ENCODE results near the gene CD19. TPM values are rescaled to one million over a fixed set of nuclear protein-coding genes. Genes with fewer than 3 reads are reported as not detected.

CD19 gene
- polyA plus RNA-seq, 1 donor from 2014 or later, result not detected

DNA sequence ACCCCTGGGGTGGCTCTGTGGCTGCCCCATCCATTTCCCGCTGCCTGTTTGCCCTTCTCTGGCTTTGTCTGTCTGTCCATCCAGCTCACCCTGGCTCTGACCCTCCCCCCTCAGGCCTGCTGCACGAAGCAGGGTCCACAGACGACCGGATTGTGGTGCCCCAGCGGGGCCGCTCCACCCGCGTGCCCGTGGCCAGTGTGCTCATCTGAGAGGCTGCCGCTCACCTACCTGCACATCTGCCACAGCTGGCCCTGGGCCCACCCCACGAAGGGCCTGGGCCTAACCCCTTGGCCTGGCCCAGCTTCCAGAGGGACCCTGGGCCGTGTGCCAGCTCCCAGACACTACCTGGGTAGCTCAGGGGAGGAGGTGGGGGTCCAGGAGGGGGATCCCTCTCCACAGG lies 52.3 kb downstream of the CD19 start:
- Histone ChIP-seq H3K9me3 (ENCODE audit: low read length) (no peaks in the 10 kb centered on the region), H3K27ac (ENCODE audit: low read length) (no peak overlapping the region), H3F3A (ENCODE audit: insufficient read depth, low read length, poor library complexity, severe bottlenecking) (no peaks in the 10 kb centered on the region), H2AFZ (ENCODE audit: low read depth, low read length) (no peak overlapping the region), H3K79me2 (replicated peaks; ENCODE audit: insufficient read depth, low read length) (no peaks in the 10 kb centered on the region), H3K36me3 (ENCODE audit: insufficient read depth, low read length) (no peaks in the 10 kb centered on the region), H4K20me1 (ENCODE audit: insufficient read depth) (no peaks in the 10 kb centered on the region), H3K27me3 (ENCODE audit: insufficient read depth, low read depth, low read length) (no peaks in the 10 kb centered on the region), H3K4me2 (ENCODE audit: low read length) (no peak overlapping the region), H3K4me3 (ENCODE audit: low read length) (no peak overlapping the region), H3K9me2 (ENCODE audit: insufficient read depth, low read length) (no peaks in the 10 kb centered on the region), H3K9ac (ENCODE audit: low read length) (no peak overlapping the region)
- no peak for TF ChIP-seq POLR2AphosphoS5 (IDR thresholded peaks at IDR 0.05)
- no peak for TF ChIP-seq RAD21 (conservative IDR thresholded peaks at IDR 0.05)
- no peak for TF ChIP-seq TAF1 (IDR thresholded peaks at IDR 0.05; ENCODE audit: low read depth)
- TF ChIP-seq EP300 (conservative IDR thresholded peaks at IDR 0.05; ENCODE audit: poor library complexity, severe bottlenecking), result no peak
- TF ChIP-seq, protein P1, sequence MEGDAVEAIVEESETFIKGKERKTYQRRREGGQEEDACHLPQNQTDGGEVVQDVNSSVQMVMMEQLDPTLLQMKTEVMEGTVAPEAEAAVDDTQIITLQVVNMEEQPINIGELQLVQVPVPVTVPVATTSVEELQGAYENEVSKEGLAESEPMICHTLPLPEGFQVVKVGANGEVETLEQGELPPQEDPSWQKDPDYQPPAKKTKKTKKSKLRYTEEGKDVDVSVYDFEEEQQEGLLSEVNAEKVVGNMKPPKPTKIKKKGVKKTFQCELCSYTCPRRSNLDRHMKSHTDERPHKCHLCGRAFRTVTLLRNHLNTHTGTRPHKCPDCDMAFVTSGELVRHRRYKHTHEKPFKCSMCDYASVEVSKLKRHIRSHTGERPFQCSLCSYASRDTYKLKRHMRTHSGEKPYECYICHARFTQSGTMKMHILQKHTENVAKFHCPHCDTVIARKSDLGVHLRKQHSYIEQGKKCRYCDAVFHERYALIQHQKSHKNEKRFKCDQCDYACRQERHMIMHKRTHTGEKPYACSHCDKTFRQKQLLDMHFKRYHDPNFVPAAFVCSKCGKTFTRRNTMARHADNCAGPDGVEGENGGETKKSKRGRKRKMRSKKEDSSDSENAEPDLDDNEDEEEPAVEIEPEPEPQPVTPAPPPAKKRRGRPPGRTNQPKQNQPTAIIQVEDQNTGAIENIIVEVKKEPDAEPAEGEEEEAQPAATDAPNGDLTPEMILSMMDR (IDR thresholded peaks at IDR 0.05; ENCODE audit: poor library complexity, severe bottlenecking), result no peak
- no peak for TF ChIP-seq EZH2 (IDR thresholded peaks at IDR 0.05; ENCODE audit: borderline replicate concordance, insufficient read depth, low read length, poor library complexity, severe bottlenecking)
- no peak for TF ChIP-seq MXI1 (conservative IDR thresholded peaks at IDR 0.05; ENCODE audit: poor library complexity, severe bottlenecking)
- no peak for TF ChIP-seq SMC3 (conservative IDR thresholded peaks at IDR 0.05; ENCODE audit: poor library complexity)
- TF ChIP-seq, protein P2, sequence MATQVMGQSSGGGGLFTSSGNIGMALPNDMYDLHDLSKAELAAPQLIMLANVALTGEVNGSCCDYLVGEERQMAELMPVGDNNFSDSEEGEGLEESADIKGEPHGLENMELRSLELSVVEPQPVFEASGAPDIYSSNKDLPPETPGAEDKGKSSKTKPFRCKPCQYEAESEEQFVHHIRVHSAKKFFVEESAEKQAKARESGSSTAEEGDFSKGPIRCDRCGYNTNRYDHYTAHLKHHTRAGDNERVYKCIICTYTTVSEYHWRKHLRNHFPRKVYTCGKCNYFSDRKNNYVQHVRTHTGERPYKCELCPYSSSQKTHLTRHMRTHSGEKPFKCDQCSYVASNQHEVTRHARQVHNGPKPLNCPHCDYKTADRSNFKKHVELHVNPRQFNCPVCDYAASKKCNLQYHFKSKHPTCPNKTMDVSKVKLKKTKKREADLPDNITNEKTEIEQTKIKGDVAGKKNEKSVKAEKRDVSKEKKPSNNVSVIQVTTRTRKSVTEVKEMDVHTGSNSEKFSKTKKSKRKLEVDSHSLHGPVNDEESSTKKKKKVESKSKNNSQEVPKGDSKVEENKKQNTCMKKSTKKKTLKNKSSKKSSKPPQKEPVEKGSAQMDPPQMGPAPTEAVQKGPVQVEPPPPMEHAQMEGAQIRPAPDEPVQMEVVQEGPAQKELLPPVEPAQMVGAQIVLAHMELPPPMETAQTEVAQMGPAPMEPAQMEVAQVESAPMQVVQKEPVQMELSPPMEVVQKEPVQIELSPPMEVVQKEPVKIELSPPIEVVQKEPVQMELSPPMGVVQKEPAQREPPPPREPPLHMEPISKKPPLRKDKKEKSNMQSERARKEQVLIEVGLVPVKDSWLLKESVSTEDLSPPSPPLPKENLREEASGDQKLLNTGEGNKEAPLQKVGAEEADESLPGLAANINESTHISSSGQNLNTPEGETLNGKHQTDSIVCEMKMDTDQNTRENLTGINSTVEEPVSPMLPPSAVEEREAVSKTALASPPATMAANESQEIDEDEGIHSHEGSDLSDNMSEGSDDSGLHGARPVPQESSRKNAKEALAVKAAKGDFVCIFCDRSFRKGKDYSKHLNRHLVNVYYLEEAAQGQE (IDR thresholded peaks at IDR 0.05; ENCODE audit: borderline replicate concordance), result no peak

DNA sequence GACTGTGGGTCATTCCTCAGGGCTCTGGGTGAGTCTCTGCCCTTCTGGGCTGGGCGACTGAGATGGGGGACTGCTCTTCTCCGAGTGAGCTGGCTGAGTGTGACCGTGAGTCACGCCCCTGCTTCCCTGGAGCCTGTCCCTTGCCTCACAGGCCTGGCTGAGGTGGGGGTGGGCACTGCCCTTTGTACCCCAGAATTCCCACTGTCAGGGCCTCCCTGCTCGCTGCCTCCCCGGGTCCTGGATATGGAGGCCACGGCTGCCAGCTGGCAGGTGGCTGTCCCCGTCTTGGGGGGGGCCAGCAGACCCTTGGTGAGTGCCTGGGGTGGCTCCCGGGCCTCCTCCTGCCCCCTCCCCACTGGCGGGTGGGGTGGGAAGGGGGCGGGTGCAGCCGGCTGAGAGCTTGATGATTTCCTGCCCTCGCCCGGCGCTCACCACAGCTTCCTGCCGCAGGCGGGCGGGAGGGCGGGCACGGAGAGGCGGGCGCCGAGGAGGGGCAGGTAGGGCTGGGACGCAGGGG lies 52.9 kb downstream of the CD19 start, which contains the start of gene LAT:
Gene LAT (plus strand): TSS at position 434 of the 517 bp plus-strand sequence. CDS start 366 bp downstream, outside the sequence.
- H2AFZ ChIP-seq (ENCODE audit: low read depth, low read length), result no peak within 1 kb of the TSS
- no peaks in the 10 kb centered on the region for H3K27me3 ChIP-seq (ENCODE audit: insufficient read depth, low read depth, low read length)
- H3K4me2 ChIP-seq (ENCODE audit: low read length), result no peak within 1 kb of the TSS
- no peaks in the 10 kb centered on the region for H3K9me3 ChIP-seq (ENCODE audit: low read length)
- no peak within 1 kb of the TSS for H3K27ac ChIP-seq (ENCODE audit: low read length)
- H3K36me3 ChIP-seq (ENCODE audit: insufficient read depth, low read length), result no peaks in the 10 kb centered on the region
- H4K20me1 ChIP-seq (ENCODE audit: insufficient read depth), result no peaks in the 10 kb centered on the region
- no peak within 1 kb of the TSS for H3K9ac ChIP-seq (ENCODE audit: low read length)
- no peaks in the 10 kb centered on the region for H3K79me2 ChIP-seq (replicated peaks; ENCODE audit: insufficient read depth, low read length)
- TF ChIP-seq RAD21 (conservative IDR thresholded peaks at IDR 0.05) (no peak), MXI1 (conservative IDR thresholded peaks at IDR 0.05; ENCODE audit: poor library complexity, severe bottlenecking) (no peak), POLR2AphosphoS5 (IDR thresholded peaks at IDR 0.05) (no peak), EZH2 (IDR thresholded peaks at IDR 0.05; ENCODE audit: borderline replicate concordance, insufficient read depth, low read length, poor library complexity, severe bottlenecking) (no peak), TAF1 (IDR thresholded peaks at IDR 0.05; ENCODE audit: low read depth) (no peak), SMC3 (conservative IDR thresholded peaks at IDR 0.05; ENCODE audit: poor library complexity) (no peak), EP300 (conservative IDR thresholded peaks at IDR 0.05; ENCODE audit: poor library complexity, severe bottlenecking) (no peak)
- TF ChIP-seq, protein P1 (IDR thresholded peaks at IDR 0.05; ENCODE audit: poor library complexity, severe bottlenecking), result no peak
- TF ChIP-seq, protein P2 (IDR thresholded peaks at IDR 0.05; ENCODE audit: borderline replicate concordance), result no peak
- no peaks in the 10 kb centered on the region for H3F3A ChIP-seq (ENCODE audit: insufficient read depth, low read length, poor library complexity, severe bottlenecking)
- no peak within 1 kb of the TSS for H3K4me3 ChIP-seq (ENCODE audit: low read length)
- H3K9me2 ChIP-seq (ENCODE audit: insufficient read depth, low read length), result no peaks in the 10 kb centered on the region

Measured in neural cell (in vitro differentiated cells).